Activated T-cell treated with anti-CD3 and anti-CD28 coated beads for 48 hours (primary cell): ENCODE data around the gene FGGY.

Source experiments
- DNase-seq: peaks from one replicate; pipeline ENCODE4 v3.0.0-alpha.2; 2020; ENCODE audit warnings: low read depth

The FGGY gene

GRCh38 chr1:59414406-59415133, 117.7 kb downstream of the FGGY start:
- no peak for DNase-seq

DNA sequence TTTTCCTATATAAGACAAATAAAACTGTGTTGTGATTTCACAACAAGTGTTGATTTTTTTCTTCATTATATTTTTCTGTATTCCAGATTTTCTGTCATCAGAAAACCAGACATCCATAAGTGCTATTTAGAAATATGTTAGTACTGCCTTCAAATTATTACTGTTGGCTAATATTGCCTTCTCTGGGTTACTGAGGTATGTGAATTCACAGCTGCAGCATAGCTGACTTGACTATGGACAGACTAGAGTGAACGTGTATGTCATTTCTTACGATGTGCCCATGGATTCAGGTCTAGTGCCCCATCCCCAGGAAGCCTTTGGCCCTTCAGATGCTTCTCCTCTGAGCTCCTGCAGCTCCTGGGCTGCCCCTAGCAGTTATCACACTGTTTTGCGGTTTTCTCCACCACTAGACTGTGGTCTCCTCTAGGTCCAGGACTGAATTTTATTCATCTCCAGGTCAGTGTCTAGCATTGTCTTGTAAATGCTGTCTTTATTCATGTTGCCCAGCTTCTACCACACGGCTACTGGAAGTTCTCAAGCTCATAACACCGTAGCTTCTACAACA, 118.5 kb downstream of the FGGY start:
- DNase-seq: no peak

DNA sequence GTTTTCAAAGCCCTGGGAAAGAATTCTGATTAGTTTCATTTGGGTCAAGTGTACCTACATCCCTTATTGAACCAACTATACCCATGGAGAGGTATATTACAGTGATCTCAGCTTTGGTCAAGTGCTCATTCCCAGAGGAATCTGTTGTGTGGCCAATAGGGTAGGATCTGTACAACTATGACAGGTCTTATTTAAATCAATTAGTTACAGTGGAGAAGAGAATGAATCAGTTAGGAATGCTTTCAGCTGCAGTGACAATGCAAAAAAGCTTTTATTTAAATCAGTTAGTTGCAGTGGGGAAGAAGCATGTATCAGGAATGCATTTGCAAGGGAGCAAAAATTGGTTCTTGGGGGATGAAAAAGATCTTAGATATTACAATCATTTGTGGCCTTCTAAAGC, 119.0 kb downstream of the FGGY start:
- no peak for DNase-seq

GRCh38 chr1:59417406-59417805, 120.5 kb downstream of the FGGY start:
- DNase-seq: no peak

DNA sequence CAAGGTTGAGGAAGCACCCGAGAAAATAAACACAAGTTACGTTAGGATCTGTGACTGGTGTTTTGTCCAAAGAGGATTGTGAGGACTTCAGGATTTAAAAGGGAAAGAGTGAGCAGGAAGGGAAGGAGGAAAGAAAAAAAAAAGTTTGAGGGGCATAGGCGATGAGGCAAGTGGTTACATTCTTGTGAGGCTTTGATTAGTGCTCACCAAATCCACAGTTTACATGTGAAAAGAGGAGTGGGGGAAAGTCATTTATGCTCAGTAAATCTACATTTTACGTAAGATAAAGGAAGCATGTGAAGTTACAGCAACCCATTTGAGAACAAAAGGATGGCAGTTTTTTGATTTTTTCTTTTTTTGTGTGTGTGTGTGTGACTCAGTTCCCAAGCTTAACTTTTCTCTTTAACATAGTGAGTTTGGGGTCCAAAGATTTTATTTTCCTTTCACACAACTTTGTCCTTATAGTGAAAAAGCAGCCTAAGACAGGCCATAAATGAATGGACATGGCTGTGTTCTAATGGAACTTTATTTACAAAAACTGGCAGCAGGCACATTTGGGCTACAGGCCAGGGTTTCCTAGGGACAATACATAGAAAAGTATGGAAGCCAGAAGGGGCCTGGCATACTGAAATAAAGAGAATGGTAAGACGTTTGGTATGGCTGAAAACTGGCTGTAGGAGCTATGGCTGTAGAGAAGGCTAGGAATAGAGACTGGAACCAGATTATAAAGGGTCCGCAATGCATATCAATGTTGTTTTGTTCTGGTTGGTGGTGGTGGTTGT, 121.7 kb downstream of the FGGY start:
- no peak for DNase-seq

- no peak for DNase-seq
Observed at GRCh38 chr1:59419361-59420140, 122.7 kb downstream of the FGGY start.

DNA sequence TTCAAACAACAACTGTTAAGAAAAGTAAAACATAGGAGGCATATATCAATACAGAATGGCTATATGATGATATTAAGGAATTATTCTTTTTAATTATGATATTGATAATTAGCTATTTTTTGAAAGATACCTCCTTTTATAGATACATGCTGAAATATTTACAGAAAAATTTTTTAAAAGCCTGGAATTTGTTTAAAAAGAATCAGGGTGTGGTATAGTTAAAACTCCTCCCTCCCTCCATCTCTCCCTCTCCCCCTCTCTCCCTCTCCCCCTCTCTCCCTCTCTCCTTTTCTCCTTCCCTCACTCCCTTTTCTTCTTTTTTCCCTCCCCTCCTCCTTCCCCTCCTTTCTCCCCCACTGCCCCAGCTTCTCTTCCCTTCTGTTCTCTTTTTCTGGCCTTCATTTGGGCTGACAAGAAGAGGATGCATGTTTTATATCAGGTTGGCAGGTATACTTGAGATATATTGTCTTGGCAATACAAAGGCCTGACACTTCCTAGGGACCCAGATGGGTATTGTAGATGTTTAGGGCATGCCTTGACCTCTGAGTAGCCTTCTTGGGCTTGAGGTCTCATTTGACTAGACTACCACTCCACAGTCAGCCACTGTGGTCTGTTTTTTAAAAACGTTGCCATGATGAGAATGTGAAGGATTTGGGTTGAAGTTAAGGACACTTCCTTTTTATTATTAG, 124.5 kb downstream of the FGGY start:
- no peak for DNase-seq

GRCh38 chr1:59422921-59423575, 126.2 kb downstream of the FGGY start:
- DNase-seq: no peak

DNA sequence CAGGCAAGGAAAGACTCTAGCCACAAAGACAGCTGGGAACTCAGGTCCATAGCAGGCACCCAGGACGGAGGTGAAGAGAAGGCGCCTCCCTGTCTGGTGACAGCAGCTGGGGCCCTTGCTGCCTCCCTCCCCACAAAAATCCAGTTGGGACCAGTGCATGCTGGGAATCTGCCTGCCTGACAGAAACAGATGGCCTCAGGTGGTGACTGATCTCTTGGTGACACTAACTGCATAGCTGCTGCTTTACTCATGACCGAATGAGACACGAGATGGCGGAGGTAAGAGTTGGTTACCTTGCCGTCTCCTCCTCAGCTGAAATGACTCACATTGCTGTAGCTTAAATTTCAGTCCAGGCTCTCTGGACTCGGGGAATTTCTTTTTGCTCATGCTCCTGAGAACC, 130.3 kb downstream of the FGGY start:
- DNase-seq: no peak

- no peak for DNase-seq
Observed at GRCh38 chr1:59427784-59428183, 130.9 kb downstream of the FGGY start.

- no peak for DNase-seq
Observed at GRCh38 chr1:59428828-59429227, 131.9 kb downstream of the FGGY start.

GRCh38 chr1:59429656-59430055, 132.8 kb downstream of the FGGY start:
- no peak for DNase-seq

GRCh38 chr1:59431566-59432294, 134.8 kb downstream of the FGGY start:
- DNase-seq: no peak

DNA sequence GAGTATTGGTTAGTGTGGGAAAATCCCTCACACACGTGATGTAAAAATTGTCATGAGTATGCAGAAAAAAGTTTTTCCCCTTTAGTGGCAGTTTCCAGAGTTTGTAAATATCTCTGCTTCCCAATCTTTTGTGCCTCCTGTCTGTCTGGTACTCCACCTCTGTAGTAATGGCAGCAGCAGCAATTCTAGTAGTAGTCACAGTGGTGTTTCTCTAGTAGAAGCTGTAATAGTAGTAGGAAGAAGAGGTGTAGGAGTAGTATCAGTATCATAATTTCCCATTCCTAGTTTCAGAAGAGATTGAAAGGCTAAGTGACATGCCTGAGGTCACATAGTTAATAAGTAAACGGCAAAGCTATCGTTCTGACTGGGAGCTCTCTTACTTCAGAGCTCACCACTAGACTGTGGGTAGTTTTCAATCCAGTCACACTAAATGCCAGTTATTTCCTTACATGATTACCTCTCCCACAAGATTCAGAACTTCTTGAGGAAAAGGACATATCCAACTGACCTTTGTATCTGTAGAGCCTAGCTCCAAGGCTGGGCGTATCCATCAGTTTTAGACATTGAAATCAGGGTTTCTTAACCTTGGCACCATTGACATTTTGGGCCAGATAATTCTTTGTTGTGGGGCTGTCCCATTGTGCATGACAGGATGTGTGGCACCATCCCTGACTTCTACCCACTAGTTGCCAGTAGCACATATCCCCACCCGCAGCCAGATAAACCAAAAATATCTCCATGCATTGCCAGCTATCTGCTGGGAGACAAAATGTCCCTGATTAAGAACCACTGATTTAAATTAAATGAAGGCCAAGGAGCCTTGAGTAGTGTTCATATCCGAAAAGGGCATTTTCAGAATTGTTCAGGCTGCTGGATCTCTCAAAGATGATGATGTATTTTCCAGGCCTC, 135.9 kb downstream of the FGGY start:
- DNase-seq: peak; percentile 6

- no peak for DNase-seq
Observed at GRCh38 chr1:59433440-59433813, 136.5 kb downstream of the FGGY start.

DNA sequence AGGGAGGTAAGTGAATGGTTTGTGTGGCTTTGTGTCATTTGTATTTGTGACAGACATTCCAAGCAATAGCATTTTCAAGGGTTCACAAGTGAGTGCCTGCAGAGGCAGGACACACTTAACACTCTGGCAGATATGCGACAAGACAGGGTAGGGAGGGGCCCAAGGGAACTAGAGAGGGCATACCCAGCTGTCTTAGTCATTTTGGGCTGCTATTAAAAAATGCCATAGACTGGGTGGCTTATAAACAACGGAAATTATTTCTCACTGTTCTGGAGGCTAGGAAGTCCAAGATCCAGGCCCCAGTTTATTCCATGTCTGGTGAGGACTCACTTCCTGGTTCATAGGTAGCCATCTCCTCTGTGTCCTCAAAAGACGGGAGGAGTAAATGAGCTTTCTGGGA, 137.4 kb downstream of the FGGY start:
- no peak for DNase-seq

DNA sequence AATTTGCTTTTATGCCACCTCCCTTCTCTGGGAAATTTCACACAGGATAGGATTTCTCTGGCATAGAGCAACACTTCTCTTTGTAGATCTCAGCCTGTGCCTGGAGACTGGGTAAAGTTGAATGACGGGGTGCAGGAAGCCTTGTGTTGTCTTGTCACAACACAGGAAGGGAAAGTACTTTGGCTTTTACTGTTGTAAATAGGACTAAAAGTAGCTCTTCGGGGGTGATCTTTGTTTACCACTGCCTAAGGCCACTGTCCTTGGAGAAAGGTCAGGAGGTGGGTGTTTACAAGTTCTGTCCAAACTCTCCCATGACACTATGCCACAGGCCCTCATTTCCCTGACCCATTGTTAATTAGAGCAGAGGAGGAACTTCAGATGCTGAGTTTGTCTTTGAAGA, 139.7 kb downstream of the FGGY start:
- DNase-seq: no peak

DNA sequence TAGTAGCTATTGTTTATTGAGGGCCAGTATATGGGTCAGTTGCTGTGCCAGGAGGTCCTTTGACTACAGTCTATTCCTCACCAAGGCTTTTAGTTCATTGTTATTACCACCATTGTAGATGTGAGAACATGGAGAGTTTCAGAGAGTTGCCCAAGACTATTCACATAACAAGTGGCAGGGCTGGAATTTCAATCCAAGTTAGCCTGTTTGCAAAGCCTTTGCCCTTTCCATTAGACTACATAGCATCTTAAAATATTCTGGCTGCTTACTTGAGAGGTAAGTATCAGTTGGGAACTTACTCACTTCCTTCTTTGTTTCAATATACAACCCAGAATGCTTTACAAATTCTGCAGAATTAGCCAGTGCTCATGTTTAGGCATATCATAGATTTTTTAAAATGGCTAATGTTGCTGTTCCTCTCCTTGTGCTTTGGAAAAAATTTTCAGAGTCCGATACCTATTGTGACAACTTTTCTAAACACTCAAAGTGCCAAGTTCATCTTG, 141.2 kb downstream of the FGGY start:
- DNase-seq: no peak

DNA sequence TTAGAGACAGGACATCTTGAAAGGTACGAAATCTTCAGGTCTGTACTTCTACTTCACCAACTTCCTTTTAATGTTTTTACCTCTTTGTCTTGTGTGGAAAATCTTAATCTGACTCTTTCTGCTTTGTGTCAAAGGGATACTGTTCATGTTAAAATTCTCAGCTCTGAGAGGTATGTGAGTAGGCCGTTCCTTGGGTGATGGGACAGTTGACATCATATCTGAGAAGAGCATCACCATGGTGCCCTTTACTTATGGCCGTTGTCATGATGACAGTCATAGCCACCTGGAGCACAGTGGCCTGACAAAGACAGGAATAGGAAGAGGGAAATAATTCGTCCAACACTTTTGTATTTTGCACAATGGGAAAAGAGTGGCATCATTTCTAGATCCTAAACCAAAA, 145.6 kb downstream of the FGGY start:
- no peak for DNase-seq
